ENCODE data around the gene RBM33. TPM values are rescaled to one million over a fixed set of nuclear protein-coding genes. Genes with fewer than 3 reads are reported as not detected.

RBM33 gene
- total RNA-seq, 1 donor from 2014 or later = 79.8 TPM

GRCh38 chr7:155753446-155753965, 109.0 kb downstream of the RBM33 start:
- DNase-seq (ENCODE audit: low spot score) = no peak
- H3K27me3 Mint-ChIP-seq (ENCODE audit: low read depth) = no peaks in the 10 kb centered on the region
- peaks cover 65% of the 10 kb centered on the region for H3K4me1 Mint-ChIP-seq (ENCODE audit: low read depth)
- H3K9me3 Mint-ChIP-seq = no peaks in the 10 kb centered on the region
- peaks cover 75% of the 10 kb centered on the region for H3K36me3 Mint-ChIP-seq (ENCODE audit: low read depth)
- intact Hi-C loops (cut with micrococcal nuclease) = no loop called here
- H3K27ac Mint-ChIP-seq = peak overlapping the region; percentile 34
- peak overlapping the region; percentile 2 for H3K4me3 Mint-ChIP-seq (ENCODE audit: low read depth)

- DNase-seq (ENCODE audit: low spot score) = no peak
- H3K27ac Mint-ChIP-seq = no peak overlapping the region
Observed at GRCh38 chr7:155754165-155754564, 109.7 kb downstream of the RBM33 start.

DNA sequence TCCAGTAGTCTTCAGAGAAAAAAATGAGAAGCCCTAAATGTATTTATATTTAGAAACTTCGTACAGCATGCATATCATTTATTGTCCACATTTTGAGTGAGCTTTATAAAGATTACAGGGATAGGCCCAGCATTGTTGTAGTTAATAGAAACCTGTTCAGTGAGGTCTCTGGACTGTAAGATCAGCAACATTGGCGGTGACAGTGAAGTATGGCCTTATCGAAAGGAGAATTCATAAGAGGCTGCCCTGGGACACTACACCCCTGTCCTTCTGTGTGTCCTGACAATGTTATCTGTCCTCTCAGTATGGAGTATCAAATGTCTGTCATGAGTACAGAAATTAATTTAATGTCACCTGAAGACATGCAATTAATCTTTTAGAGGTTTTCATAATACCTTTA, 110.6 kb downstream of the RBM33 start:
- H3K9me3 Mint-ChIP-seq = no peaks in the 10 kb centered on the region
- peaks cover 73% of the 10 kb centered on the region for H3K36me3 Mint-ChIP-seq (ENCODE audit: low read depth)
- peaks cover 64% of the 10 kb centered on the region for H3K4me1 Mint-ChIP-seq (ENCODE audit: low read depth)

More at GRCh38 chr7:155754165-155754564, 109.7 kb downstream of the RBM33 start:
- H3K36me3 Mint-ChIP-seq (ENCODE audit: low read depth) = peaks cover 74% of the 10 kb centered on the region
- H3K27me3 Mint-ChIP-seq (ENCODE audit: low read depth) = no peaks in the 10 kb centered on the region
- intact Hi-C loops (cut with micrococcal nuclease) = no loop called here
- H3K9me3 Mint-ChIP-seq = no peaks in the 10 kb centered on the region
- H3K4me1 Mint-ChIP-seq (ENCODE audit: low read depth) = peaks cover 68% of the 10 kb centered on the region
- H3K4me3 Mint-ChIP-seq (ENCODE audit: low read depth) = no peak overlapping the region

DNA sequence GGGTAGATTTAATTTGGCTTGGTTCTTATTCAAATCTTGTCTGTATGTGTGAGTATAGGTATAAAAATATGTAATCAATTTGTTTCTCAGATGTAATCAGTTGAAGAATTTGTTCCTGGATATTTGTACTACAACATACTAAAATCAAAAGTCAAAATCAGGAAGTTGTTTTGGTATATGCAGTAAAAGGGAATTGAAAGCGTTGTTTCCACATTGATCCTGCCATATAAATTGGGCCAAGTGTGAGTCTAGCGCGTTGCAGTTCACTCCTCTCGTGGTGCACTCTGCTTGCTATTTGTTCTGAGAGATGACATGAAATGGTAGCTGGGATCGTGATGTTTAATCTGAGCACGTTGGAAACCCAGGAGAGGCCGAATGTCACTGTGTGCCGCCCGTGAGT, 111.9 kb downstream of the RBM33 start:
- no peak overlapping the region for H3K4me3 Mint-ChIP-seq (ENCODE audit: low read depth)
- H3K27ac Mint-ChIP-seq = no peak overlapping the region
- intact Hi-C loops (cut with micrococcal nuclease) = no loop called here
- no peaks in the 10 kb centered on the region for H3K9me3 Mint-ChIP-seq
- DNase-seq (ENCODE audit: low spot score) = no peak
- H3K4me1 Mint-ChIP-seq (ENCODE audit: low read depth) = peaks cover 68% of the 10 kb centered on the region
- no peaks in the 10 kb centered on the region for H3K27me3 Mint-ChIP-seq (ENCODE audit: low read depth)
- H3K36me3 Mint-ChIP-seq (ENCODE audit: low read depth) = peaks cover 84% of the 10 kb centered on the region

More for the DNA sequence above, 110.6 kb downstream of the RBM33 start:
- H3K27me3 Mint-ChIP-seq (ENCODE audit: low read depth) = no peaks in the 10 kb centered on the region
- H3K4me3 Mint-ChIP-seq (ENCODE audit: low read depth) = no peak overlapping the region
- intact Hi-C loops (cut with micrococcal nuclease) = no loop called here
- no peak for DNase-seq (ENCODE audit: low spot score)
- no peak overlapping the region for H3K27ac Mint-ChIP-seq

- H3K4me3 Mint-ChIP-seq (ENCODE audit: low read depth) = no peak overlapping the region
- H3K27me3 Mint-ChIP-seq (ENCODE audit: low read depth) = no peaks in the 10 kb centered on the region
- H3K4me1 Mint-ChIP-seq (ENCODE audit: low read depth) = peaks cover 69% of the 10 kb centered on the region
- peaks cover 83% of the 10 kb centered on the region for H3K36me3 Mint-ChIP-seq (ENCODE audit: low read depth)
- no peak overlapping the region for H3K27ac Mint-ChIP-seq
- H3K9me3 Mint-ChIP-seq = no peaks in the 10 kb centered on the region
- intact Hi-C loops (cut with micrococcal nuclease) = no loop called here
- no peak for DNase-seq (ENCODE audit: low spot score)
Observed at GRCh38 chr7:155758348-155758747, 113.9 kb downstream of the RBM33 start.

GRCh38 chr7:155759740-155760430, 115.4 kb downstream of the RBM33 start:
- H3K9me3 Mint-ChIP-seq = no peaks in the 10 kb centered on the region
- intact Hi-C loops (cut with micrococcal nuclease) = loop anchor here (5.0 kb wide), 1 partner anchor 118 kb away; the partner anchor contains the start of gene RBM33
- H3K36me3 Mint-ChIP-seq (ENCODE audit: low read depth) = peaks cover 85% of the 10 kb centered on the region
- no peaks in the 10 kb centered on the region for H3K27me3 Mint-ChIP-seq (ENCODE audit: low read depth)
- H3K4me3 Mint-ChIP-seq (ENCODE audit: low read depth) = no peak overlapping the region
- peak overlapping the region; percentile 71 for H3K27ac Mint-ChIP-seq
- DNase-seq (ENCODE audit: low spot score) = no peak
- peaks cover 69% of the 10 kb centered on the region for H3K4me1 Mint-ChIP-seq (ENCODE audit: low read depth)

GRCh38 chr7:155761162-155761561, 116.7 kb downstream of the RBM33 start:
- H3K27me3 Mint-ChIP-seq (ENCODE audit: low read depth) = no peaks in the 10 kb centered on the region

DNA sequence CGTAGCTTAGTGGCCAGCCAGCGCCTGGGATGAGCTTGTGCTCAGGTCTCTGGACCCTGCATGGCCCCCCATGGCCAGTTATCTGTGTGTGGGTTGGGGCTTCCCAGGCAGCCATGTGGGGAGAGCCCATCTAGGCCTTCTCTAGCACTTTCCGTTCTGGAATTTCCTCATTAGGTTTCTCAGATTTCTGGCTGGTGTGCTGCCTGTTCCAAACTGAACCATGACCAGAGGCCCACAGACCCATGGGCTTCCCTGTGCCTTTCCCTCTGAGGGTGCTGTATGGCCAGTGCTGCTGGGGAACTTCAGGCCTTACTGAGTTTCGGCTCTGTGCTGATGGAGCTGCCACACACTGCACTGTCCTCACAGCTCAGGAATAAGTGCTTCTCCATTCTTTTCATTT, 117.6 kb downstream of the RBM33 start:
- Mint-ChIP-seq H3K27ac (peak overlapping the region; percentile 100), H3K9me3 (no peaks in the 10 kb centered on the region), H3K36me3 (ENCODE audit: low read depth) (peaks cover 86% of the 10 kb centered on the region), H3K27me3 (ENCODE audit: low read depth) (no peaks in the 10 kb centered on the region), H3K4me3 (ENCODE audit: low read depth) (no peak overlapping the region), H3K4me1 (ENCODE audit: low read depth) (peaks cover 65% of the 10 kb centered on the region)
- intact Hi-C loops (cut with micrococcal nuclease) = loop anchor here (5.0 kb wide), 1 partner anchor 120 kb away; the partner anchor contains the start of gene RBM33
- no peak for DNase-seq (ENCODE audit: low spot score)

More at GRCh38 chr7:155761162-155761561, 116.7 kb downstream of the RBM33 start:
- Mint-ChIP-seq H3K9me3 (no peaks in the 10 kb centered on the region), H3K27ac (peak overlapping the region; percentile 100), H3K36me3 (ENCODE audit: low read depth) (peaks cover 91% of the 10 kb centered on the region), H3K4me3 (ENCODE audit: low read depth) (no peak overlapping the region), H3K4me1 (ENCODE audit: low read depth) (peaks cover 69% of the 10 kb centered on the region)
- intact Hi-C loops (cut with micrococcal nuclease) = loop anchor here (5.0 kb wide), 1 partner anchor 119 kb away; the partner anchor contains the start of gene RBM33
- DNase-seq (ENCODE audit: low spot score) = no peak

DNA sequence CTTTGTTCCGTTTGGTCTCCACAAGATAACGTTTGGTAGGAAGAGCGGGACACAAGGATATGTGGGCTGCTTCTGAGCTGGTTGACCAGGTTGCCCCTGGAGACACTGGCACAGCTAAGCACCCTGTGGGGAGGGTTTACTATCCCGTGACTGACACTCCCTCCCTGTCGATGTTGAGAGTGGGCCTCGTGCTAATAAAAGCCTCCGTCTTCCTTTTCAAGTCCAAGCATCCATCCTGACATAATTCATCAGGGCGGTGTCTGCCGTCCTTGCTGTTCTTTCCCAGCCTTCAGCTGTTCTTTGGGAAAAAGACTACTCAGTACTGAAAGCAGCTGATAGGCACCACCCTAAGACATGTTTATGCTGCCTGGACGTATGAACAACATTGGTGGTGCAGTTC, 118.2 kb downstream of the RBM33 start:
- Mint-ChIP-seq H3K4me3 (ENCODE audit: low read depth) (peak overlapping the region; percentile 85), H3K36me3 (ENCODE audit: low read depth) (peaks cover 87% of the 10 kb centered on the region), H3K27me3 (ENCODE audit: low read depth) (no peaks in the 10 kb centered on the region), H3K27ac (peak overlapping the region; percentile 100), H3K9me3 (no peaks in the 10 kb centered on the region), H3K4me1 (ENCODE audit: low read depth) (peaks cover 67% of the 10 kb centered on the region)
- DNase-seq (ENCODE audit: low spot score) = no peak
- intact Hi-C loops (cut with micrococcal nuclease) = loop anchor here (1.0 to 5.0 kb wide), 2 partner anchors 120 to 182 kb away; partner anchors contain the start of gene RBM33

- no peak for DNase-seq (ENCODE audit: low spot score)
- H3K4me1 Mint-ChIP-seq (ENCODE audit: low read depth) = peaks cover 70% of the 10 kb centered on the region
- H3K36me3 Mint-ChIP-seq (ENCODE audit: low read depth) = peaks cover 87% of the 10 kb centered on the region
- H3K27ac Mint-ChIP-seq = peak overlapping the region; percentile 100
- intact Hi-C loops (cut with micrococcal nuclease) = loop anchor here (1.0 to 5.0 kb wide), 2 partner anchors 121 to 183 kb away; partner anchors contain the start of gene RBM33
- no peaks in the 10 kb centered on the region for H3K9me3 Mint-ChIP-seq
- H3K4me3 Mint-ChIP-seq (ENCODE audit: low read depth) = peak overlapping the region; percentile 85
- H3K27me3 Mint-ChIP-seq (ENCODE audit: low read depth) = no peaks in the 10 kb centered on the region
Observed at GRCh38 chr7:155763122-155763521, 118.7 kb downstream of the RBM33 start.

DNA sequence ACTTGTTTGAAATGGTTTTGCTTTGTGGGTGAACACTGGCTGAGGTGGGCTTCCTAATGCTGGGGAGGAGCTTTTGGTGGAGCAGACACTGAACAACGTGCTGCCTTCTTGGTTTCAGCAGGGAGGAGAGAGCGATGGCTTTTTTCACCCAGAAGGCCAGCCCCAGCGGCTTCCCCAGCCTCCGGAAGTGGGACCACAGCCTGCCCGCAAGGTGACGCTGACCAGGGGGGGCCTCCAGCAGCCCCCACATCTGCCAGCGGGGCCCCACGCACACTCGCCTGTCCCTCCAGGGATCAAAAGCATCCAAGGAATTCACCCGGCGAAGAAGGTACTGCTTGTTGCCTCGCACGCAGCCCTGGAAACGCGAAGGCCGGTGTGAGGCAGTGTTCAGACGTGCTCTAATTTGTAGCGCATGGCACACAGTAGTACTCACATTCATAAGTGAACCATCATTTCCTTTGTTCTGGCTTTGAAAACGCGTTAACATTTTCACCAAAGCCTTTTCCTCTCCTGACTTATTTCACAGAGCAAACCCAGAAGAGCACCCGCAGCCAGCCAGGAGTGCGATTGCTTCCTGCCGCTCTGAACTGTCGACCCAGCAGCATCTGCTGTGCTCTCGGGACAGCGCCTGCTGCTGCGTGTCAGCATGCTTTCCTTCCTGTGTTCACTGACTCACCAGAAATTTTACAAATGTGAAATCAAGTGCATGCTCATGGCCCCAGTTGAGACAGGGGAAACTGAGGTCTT, 119.4 kb downstream of the RBM33 start:
- DNase-seq (ENCODE audit: low spot score) = peak; percentile 64
- intact Hi-C loops (cut with micrococcal nuclease) = loop anchor here (1.0 to 5.0 kb wide), 4 partner anchors 18 to 184 kb away; partner anchors contain the start of gene RBM33
- Mint-ChIP-seq H3K27me3 (ENCODE audit: low read depth) (no peaks in the 10 kb centered on the region), H3K4me3 (ENCODE audit: low read depth) (peak overlapping the region; percentile 85), H3K27ac (peak overlapping the region; percentile 100), H3K36me3 (ENCODE audit: low read depth) (peaks cover 85% of the 10 kb centered on the region), H3K9me3 (no peaks in the 10 kb centered on the region), H3K4me1 (ENCODE audit: low read depth) (peaks cover 68% of the 10 kb centered on the region)

GRCh38 chr7:155764438-155764793, 120.0 kb downstream of the RBM33 start:
- peak overlapping the region; percentile 85 for H3K4me3 Mint-ChIP-seq (ENCODE audit: low read depth)
- no peaks in the 10 kb centered on the region for H3K27me3 Mint-ChIP-seq (ENCODE audit: low read depth)
- peak overlapping the region; percentile 100 for H3K27ac Mint-ChIP-seq
- peaks cover 67% of the 10 kb centered on the region for H3K4me1 Mint-ChIP-seq (ENCODE audit: low read depth)
- no peaks in the 10 kb centered on the region for H3K9me3 Mint-ChIP-seq
- DNase-seq (ENCODE audit: low spot score) = peak; percentile 58
- intact Hi-C loops (cut with micrococcal nuclease) = loop anchor here (1.0 to 5.0 kb wide), 3 partner anchors 18 to 122 kb away; partner anchors contain the start of gene RBM33
- peaks cover 88% of the 10 kb centered on the region for H3K36me3 Mint-ChIP-seq (ENCODE audit: low read depth)
